HepG2 (cell line): ENCODE data around the gene CD9. TPM values are rescaled to one million over a fixed set of nuclear protein-coding genes. Genes with fewer than 3 reads are reported as not detected.

Experiments
- CREM ChIP-seq, 2 experiments: sonication (generic) in 1 of 2; formaldehyde crosslinking in 1 of 2; IDR thresholded peaks; 2 replicates each; pipeline versions ENCODE4 v1.4.0 to v1.6.1; 2016 to 2020; ENCODE audit warnings: antibody characterized with exemption in 1 of 2, mild to moderate bottlenecking in 1 of 2, missing genetic modification reagents in 1 of 2
- FOXA3 ChIP-seq: IDR thresholded peaks from 2 replicates; pipeline ENCODE4 v1.6.1; 2016; ENCODE audit warnings: missing genetic modification reagents, missing compliant biosample characterization
- MEIS1 ChIP-seq: sonication (generic); formaldehyde crosslinking; IDR thresholded peaks from 2 replicates; pipeline ENCODE4 v1.9.0; 2021; ENCODE audit warnings: mild to moderate bottlenecking, missing genetic modification reagents, moderate library complexity, borderline replicate concordance
- NR2F6 ChIP-seq, 2 experiments: IDR thresholded peaks; 2 replicates each; pipeline ENCODE4 v1.6.1; 2016; ENCODE audit warnings: antibody characterized with exemption in 1 of 2, mild to moderate bottlenecking in 1 of 2
- RARA ChIP-seq: IDR thresholded peaks from 2 replicates; pipeline ENCODE4 v1.6.1; 2016; ENCODE audit warnings: missing genetic modification reagents, missing compliant biosample characterization
- RBM39 ChIP-seq: fragments of 200-400 bp; formaldehyde crosslinking; IDR thresholded peaks from one replicate; pipeline ENCODE4 v1.6.1; 2018; ENCODE audit warnings: antibody characterized with exemption, mild to moderate bottlenecking, low read depth, low read length; ENCODE audit not compliant: poor library complexity, severe bottlenecking
- REPIN1 ChIP-seq: sonication (generic); formaldehyde crosslinking; IDR thresholded peaks from 2 replicates; pipeline ENCODE4 v1.8.0; 2022; ENCODE audit warnings: missing genetic modification reagents, low read depth, mild to moderate bottlenecking, borderline replicate concordance
- SP5 ChIP-seq: IDR thresholded peaks from 2 replicates; pipeline ENCODE4 v1.6.1; 2016; ENCODE audit warnings: low read depth, borderline replicate concordance
- ZBTB42 ChIP-seq: sonication (generic); formaldehyde crosslinking; IDR thresholded peaks from 2 replicates; pipeline ENCODE4 v1.5.0; 2020; ENCODE audit warnings: mild to moderate bottlenecking, missing genetic modification reagents
- ZNF292 ChIP-seq: sonication (generic); formaldehyde crosslinking; IDR thresholded peaks from 2 replicates; pipeline ENCODE4 v1.8.1; 2022; ENCODE audit warnings: mild to moderate bottlenecking, low read depth, missing genetic modification reagents, borderline replicate concordance
- ZNF331 ChIP-seq: sonication (generic); formaldehyde crosslinking; IDR thresholded peaks from 2 replicates; pipeline ENCODE4 v1.4.0; 2020; ENCODE audit warnings: missing genetic modification reagents
- ZNF34 ChIP-seq: sonication (generic); formaldehyde crosslinking; IDR thresholded peaks from 2 replicates; pipeline ENCODE4 v1.4.0; 2020; ENCODE audit warnings: mild to moderate bottlenecking, missing genetic modification reagents, borderline replicate concordance
- ZNF563 ChIP-seq: sonication (generic); formaldehyde crosslinking; IDR thresholded peaks from 2 replicates; pipeline ENCODE4 v1.8.0; 2022; ENCODE audit warnings: mild to moderate bottlenecking, moderate library complexity, missing genetic modification reagents
- ZNF737 ChIP-seq: sonication (generic); formaldehyde crosslinking; IDR thresholded peaks from 2 replicates; pipeline ENCODE4 v1.5.0; 2020; ENCODE audit warnings: missing genetic modification reagents, mild to moderate bottlenecking, borderline replicate concordance
- polyA plus RNA-seq, 8 experiments: library from polyadenylated mRNA; depleted of rRNA in 3 of 8; stranded (reverse) in 7 of 8; unstranded in 1 of 8; fragments of >200 nt; fragmentation: Illumina TruSeq in 4 of 8; extraction: Trizol in 4 of 8; gene quantifications; 2 replicates each; pipeline versions ENCODE4 v1.2.1 to v1.2.3, GENCODE V29; 2011 to 2016; ENCODE audit warnings: low read depth in 4 of 8, missing spikeins in 1 of 8, mixed read lengths in 1 of 8; ENCODE audit not compliant: insufficient read depth in 1 of 8
- total RNA-seq, 5 experiments: library from RNA; depleted of rRNA; stranded (reverse); fragments of >200 nt; fragmentation: Illumina TruSeq; extraction: Trizol; gene quantifications; 2 replicates each; pipeline ENCODE4 v1.2.3, GENCODE V29; 2016; ENCODE audit warnings: low read depth in 1 of 5
- TF ChIP-seq, protein P1 (sequence below): sonication (generic); formaldehyde crosslinking; IDR thresholded peaks from 2 replicates; pipeline ENCODE4 v1.5.0; 2020; ENCODE audit warnings: mild to moderate bottlenecking, missing genetic modification reagents, borderline replicate concordance
- TF ChIP-seq, protein P2 (sequence below): IDR thresholded peaks from 2 replicates; pipeline ENCODE4 v1.6.1; 2016; ENCODE audit warnings: missing genetic modification reagents, missing compliant biosample characterization
- TF ChIP-seq, protein P3 (sequence below): sonication (generic); formaldehyde crosslinking; IDR thresholded peaks from 2 replicates; pipeline ENCODE4 v1.4.0; 2020; ENCODE audit warnings: low read depth, missing genetic modification reagents
- TF ChIP-seq, protein P4 (sequence below): IDR thresholded peaks from 2 replicates; pipeline ENCODE4 v1.6.1; 2018; ENCODE audit warnings: missing genetic modification reagents, mild to moderate bottlenecking, missing compliant biosample characterization

The CD9 gene
- total and polyA plus RNA-seq, 2 of the 13 experiments (the other 11 are each of a cell fraction or from before 2014, with no cell fraction given), result 5.8 to 38.3 TPM

DNA sequence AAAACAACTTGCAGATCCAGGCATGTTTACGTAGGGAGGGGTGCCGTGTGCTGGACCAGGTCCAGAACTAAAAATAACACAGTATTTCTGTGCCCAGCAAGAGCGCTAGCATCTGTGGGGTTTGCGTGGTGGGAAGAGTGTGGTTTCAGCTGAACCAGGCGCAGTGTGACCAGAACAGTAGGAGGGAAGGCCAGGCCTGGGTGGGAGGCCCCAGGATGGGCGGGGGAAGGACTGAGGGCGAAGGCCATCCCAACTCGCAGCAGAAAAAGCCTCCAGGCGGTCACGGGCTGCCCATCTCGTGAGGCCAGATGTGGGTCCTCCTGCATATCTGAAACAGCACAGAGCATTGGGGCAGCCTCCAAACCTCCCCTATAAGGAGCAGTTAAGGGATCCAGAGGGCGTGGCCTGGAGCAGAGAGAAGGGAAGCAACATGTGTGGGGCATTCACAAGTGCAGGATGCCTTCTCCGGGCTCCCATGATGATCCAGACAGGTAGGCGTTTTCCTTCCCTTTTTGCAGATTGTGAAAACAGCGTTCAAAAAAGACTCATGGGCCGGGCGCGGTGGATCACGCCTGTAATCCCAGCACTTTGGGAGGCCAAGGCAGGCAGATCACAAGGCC, 17.8 kb upstream of the CD9 start (continued):
- TF ChIP-seq, protein P1, sequence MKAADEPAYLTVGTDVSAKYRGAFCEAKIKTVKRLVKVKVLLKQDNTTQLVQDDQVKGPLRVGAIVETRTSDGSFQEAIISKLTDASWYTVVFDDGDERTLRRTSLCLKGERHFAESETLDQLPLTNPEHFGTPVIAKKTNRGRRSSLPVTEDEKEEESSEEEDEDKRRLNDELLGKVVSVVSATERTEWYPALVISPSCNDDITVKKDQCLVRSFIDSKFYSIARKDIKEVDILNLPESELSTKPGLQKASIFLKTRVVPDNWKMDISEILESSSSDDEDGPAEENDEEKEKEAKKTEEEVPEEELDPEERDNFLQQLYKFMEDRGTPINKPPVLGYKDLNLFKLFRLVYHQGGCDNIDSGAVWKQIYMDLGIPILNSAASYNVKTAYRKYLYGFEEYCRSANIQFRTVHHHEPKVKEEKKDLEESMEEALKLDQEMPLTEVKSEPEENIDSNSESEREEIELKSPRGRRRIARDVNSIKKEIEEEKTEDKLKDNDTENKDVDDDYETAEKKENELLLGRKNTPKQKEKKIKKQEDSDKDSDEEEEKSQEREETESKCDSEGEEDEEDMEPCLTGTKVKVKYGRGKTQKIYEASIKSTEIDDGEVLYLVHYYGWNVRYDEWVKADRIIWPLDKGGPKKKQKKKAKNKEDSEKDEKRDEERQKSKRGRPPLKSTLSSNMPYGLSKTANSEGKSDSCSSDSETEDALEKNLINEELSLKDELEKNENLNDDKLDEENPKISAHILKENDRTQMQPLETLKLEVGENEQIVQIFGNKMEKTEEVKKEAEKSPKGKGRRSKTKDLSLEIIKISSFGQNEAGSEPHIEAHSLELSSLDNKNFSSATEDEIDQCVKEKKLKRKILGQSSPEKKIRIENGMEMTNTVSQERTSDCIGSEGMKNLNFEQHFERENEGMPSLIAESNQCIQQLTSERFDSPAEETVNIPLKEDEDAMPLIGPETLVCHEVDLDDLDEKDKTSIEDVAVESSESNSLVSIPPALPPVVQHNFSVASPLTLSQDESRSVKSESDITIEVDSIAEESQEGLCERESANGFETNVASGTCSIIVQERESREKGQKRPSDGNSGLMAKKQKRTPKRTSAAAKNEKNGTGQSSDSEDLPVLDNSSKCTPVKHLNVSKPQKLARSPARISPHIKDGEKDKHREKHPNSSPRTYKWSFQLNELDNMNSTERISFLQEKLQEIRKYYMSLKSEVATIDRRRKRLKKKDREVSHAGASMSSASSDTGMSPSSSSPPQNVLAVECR (CRISPR knock-in tag), result peak; percentile 27; the same call in 1 of the 2 replicates
- TF ChIP-seq, protein P2, sequence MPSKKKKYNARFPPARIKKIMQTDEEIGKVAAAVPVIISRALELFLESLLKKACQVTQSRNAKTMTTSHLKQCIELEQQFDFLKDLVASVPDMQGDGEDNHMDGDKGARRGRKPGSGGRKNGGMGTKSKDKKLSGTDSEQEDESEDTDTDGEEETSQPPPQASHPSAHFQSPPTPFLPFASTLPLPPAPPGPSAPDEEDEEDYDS (CRISPR knock-in tag), result peak; percentile 62
- 0 out of 2 replicates have a peak, but pooled peaks have one; percentile 66 for TF ChIP-seq ZNF34
- peak; percentile 10; the same call in 1 of the 2 replicates for TF ChIP-seq NR2F6 (IDR thresholded peaks at IDR 0.05)
- peak; percentile 38; the same call in 1 of the 2 replicates for TF ChIP-seq NR2F6 (CRISPR knock-in tag; IDR thresholded peaks at IDR 0.05)
- TF ChIP-seq, protein P3, sequence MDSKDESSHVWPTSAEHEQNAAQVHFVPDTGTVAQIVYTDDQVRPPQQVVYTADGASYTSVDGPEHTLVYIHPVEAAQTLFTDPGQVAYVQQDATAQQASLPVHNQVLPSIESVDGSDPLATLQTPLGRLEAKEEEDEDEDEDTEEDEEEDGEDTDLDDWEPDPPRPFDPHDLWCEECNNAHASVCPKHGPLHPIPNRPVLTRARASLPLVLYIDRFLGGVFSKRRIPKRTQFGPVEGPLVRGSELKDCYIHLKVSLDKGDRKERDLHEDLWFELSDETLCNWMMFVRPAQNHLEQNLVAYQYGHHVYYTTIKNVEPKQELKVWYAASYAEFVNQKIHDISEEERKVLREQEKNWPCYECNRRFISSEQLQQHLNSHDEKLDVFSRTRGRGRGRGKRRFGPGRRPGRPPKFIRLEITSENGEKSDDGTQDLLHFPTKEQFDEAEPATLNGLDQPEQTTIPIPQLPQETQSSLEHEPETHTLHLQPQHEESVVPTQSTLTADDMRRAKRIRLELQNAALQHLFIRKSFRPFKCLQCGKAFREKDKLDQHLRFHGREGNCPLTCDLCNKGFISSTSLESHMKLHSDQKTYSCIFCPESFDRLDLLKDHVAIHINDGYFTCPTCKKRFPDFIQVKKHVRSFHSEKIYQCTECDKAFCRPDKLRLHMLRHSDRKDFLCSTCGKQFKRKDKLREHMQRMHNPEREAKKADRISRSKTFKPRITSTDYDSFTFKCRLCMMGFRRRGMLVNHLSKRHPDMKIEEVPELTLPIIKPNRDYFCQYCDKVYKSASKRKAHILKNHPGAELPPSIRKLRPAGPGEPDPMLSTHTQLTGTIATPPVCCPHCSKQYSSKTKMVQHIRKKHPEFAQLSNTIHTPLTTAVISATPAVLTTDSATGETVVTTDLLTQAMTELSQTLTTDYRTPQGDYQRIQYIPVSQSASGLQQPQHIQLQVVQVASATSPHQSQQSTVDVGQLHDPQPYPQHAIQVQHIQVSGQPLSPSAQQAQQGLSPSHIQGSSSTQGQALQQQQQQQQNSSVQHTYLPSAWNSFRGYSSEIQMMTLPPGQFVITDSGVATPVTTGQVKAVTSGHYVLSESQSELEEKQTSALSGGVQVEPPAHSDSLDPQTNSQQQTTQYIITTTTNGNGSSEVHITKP, result peak; percentile 90
- TF ChIP-seq REPIN1 (CRISPR knock-in tag), result peak; percentile 62; the same call in 1 of the 2 replicates
- TF ChIP-seq ZBTB42 (CRISPR knock-in tag), result no peak
- TF ChIP-seq ZNF292 (CRISPR knock-in tag), result peak; percentile 41
- peak; percentile 89 for TF ChIP-seq SP5 (CRISPR knock-in tag)
- TF ChIP-seq FOXA3, result 0 out of 2 replicates have a peak, but pooled peaks have one; percentile 24
- no peak for TF ChIP-seq RBM39
- TF ChIP-seq ZNF331 (CRISPR knock-in tag), result 0 out of 2 replicates have a peak, but pooled peaks have one; percentile 8
- TF ChIP-seq ZNF563 (CRISPR knock-in tag), result no peak; the same call in 1 of the 2 replicates
- 0 out of 2 replicates have a peak, but pooled peaks have one; percentile 7 for TF ChIP-seq CREM (IDR thresholded peaks at IDR 0.05)
- no peak for TF ChIP-seq CREM (CRISPR knock-in tag; IDR thresholded peaks at IDR 0.05)
- TF ChIP-seq MEIS1 (CRISPR knock-in tag), result 0 out of 2 replicates have a peak, but pooled peaks have one; percentile 31
- TF ChIP-seq RARA (CRISPR knock-in tag), result peak; percentile 38; the same call in 1 of the 2 replicates
- TF ChIP-seq, protein P4, sequence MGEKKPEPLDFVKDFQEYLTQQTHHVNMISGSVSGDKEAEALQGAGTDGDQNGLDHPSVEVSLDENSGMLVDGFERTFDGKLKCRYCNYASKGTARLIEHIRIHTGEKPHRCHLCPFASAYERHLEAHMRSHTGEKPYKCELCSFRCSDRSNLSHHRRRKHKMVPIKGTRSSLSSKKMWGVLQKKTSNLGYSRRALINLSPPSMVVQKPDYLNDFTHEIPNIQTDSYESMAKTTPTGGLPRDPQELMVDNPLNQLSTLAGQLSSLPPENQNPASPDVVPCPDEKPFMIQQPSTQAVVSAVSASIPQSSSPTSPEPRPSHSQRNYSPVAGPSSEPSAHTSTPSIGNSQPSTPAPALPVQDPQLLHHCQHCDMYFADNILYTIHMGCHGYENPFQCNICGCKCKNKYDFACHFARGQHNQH (CRISPR knock-in tag), result peak; percentile 68; the same call in 1 of the 2 replicates
- TF ChIP-seq ZNF737 (CRISPR knock-in tag), result no peak
